ENCODE results near the gene AFAP1L2.

Gene AFAP1L2

GRCh38 chr10:114441107-114441506 lies 36.8 kb upstream of the AFAP1L2 start:
- no peak overlapping the region for H3K4me3 ChIP-seq (ENCODE audit: low read depth, low read length)
- no peak for DNase-seq (ENCODE audit: low read depth)
- TF ChIP-seq CTCF (IDR thresholded peaks at IDR 0.05; ENCODE audit: control insufficient read depth, extremely low read depth, insufficient read depth) = no peak

- DNase-seq (ENCODE audit: low read depth) = no peak
Measured at GRCh38 chr10:114437473-114438292, 33.4 kb upstream of the AFAP1L2 start.

GRCh38 chr10:114436941-114437340 lies 32.6 kb upstream of the AFAP1L2 start:
- no peak for DNase-seq (ENCODE audit: low read depth)
- no peak overlapping the region for H3K4me3 ChIP-seq (ENCODE audit: low read depth, low read length)
- TF ChIP-seq CTCF (IDR thresholded peaks at IDR 0.05; ENCODE audit: control insufficient read depth, extremely low read depth, insufficient read depth) = no peak

More at GRCh38 chr10:114437473-114438292, 33.4 kb upstream of the AFAP1L2 start:
- peak; percentile 50 for TF ChIP-seq CTCF (IDR thresholded peaks at IDR 0.05; ENCODE audit: control insufficient read depth, extremely low read depth, insufficient read depth)
- no peak overlapping the region for H3K4me3 ChIP-seq (ENCODE audit: low read depth, low read length)

GRCh38 chr10:114432566-114433093 lies 28.3 kb upstream of the AFAP1L2 start:
- H3K4me3 ChIP-seq (ENCODE audit: low read depth, low read length) = no peak overlapping the region
- no peak for TF ChIP-seq CTCF (IDR thresholded peaks at IDR 0.05; ENCODE audit: control insufficient read depth, extremely low read depth, insufficient read depth)
- no peak for DNase-seq (ENCODE audit: low read depth)

- no peak for TF ChIP-seq CTCF (IDR thresholded peaks at IDR 0.05; ENCODE audit: control insufficient read depth, extremely low read depth, insufficient read depth)
- no peak for DNase-seq (ENCODE audit: low read depth)
- H3K4me3 ChIP-seq (ENCODE audit: low read depth, low read length) = no peak overlapping the region
Measured at GRCh38 chr10:114431414-114432135, 27.3 kb upstream of the AFAP1L2 start.

GRCh38 chr10:114430688-114431413 lies 26.5 kb upstream of the AFAP1L2 start:
- H3K4me3 ChIP-seq (ENCODE audit: low read depth, low read length) = no peak overlapping the region
- no peak for TF ChIP-seq CTCF (IDR thresholded peaks at IDR 0.05; ENCODE audit: control insufficient read depth, extremely low read depth, insufficient read depth)
- DNase-seq (ENCODE audit: low read depth) = no peak
